B cell (primary cell): Measurements from ENCODE around the gene RAB11FIP5.

Source experiments
- EZH2 ChIP-seq: IDR thresholded peaks from 2 replicates; pipeline ENCODE4 v1.6.1; 2012; ENCODE audit warnings: borderline replicate concordance, low read depth, mild to moderate bottlenecking, moderate library complexity, low read length; ENCODE audit not compliant: insufficient read depth, poor library complexity, severe bottlenecking
- TF ChIP-seq, protein P1 (sequence below): fragments of 200-600 bp; IDR thresholded peaks from one replicate; pipeline ENCODE4 v1.8.0; 2022; ENCODE audit warnings: antibody characterized with exemption, mild to moderate bottlenecking

DNA sequence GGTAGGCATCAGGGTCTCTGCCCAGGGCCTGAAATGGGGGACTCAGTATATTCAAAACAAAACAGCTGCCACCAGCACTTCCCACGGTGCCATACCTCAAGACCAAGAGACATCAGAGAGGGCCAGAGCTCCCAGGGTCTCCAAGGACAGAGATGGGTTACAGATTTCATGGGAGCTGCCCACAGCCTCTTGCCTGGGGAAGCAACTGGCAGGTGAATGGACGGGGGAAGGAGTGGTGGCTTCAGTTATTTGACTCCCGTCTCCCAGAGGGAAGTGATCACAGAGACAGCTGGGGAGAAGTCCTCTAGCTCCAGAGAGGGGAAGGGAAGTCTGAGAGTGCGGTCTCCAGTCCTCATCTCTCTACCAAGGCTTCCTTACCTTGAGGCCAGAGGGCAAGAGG lies 25.4 kb downstream of the RAB11FIP5 start:
- TF ChIP-seq, protein P1, sequence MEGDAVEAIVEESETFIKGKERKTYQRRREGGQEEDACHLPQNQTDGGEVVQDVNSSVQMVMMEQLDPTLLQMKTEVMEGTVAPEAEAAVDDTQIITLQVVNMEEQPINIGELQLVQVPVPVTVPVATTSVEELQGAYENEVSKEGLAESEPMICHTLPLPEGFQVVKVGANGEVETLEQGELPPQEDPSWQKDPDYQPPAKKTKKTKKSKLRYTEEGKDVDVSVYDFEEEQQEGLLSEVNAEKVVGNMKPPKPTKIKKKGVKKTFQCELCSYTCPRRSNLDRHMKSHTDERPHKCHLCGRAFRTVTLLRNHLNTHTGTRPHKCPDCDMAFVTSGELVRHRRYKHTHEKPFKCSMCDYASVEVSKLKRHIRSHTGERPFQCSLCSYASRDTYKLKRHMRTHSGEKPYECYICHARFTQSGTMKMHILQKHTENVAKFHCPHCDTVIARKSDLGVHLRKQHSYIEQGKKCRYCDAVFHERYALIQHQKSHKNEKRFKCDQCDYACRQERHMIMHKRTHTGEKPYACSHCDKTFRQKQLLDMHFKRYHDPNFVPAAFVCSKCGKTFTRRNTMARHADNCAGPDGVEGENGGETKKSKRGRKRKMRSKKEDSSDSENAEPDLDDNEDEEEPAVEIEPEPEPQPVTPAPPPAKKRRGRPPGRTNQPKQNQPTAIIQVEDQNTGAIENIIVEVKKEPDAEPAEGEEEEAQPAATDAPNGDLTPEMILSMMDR = no peak
- TF ChIP-seq EZH2 = no peak
